Skeletal muscle satellite cell (primary cell): ENCODE data around the gene RAB3GAP1. TPM values are rescaled to one million over a fixed set of nuclear protein-coding genes. Genes with fewer than 3 reads are reported as not detected.

Source experiments
- H3K27me3 ChIP-seq: 2 replicates; pipeline ENCODE4 v1.7.0; 2013; ENCODE audit warnings: low read length; ENCODE audit not compliant: control insufficient read depth, insufficient read depth
- H3K36me3 ChIP-seq: 2 replicates; pipeline ENCODE4 v1.7.0; 2013; ENCODE audit warnings: mild to moderate bottlenecking, control low read depth, low read length; ENCODE audit not compliant: insufficient read depth
- H3K4me1 ChIP-seq: 2 replicates; pipeline ENCODE4 v1.7.0; 2013; ENCODE audit warnings: low read length; ENCODE audit not compliant: control insufficient read depth, insufficient read depth
- H3K4me2 ChIP-seq: 2 replicates; pipeline ENCODE4 v1.7.0; 2013; ENCODE audit warnings: mild to moderate bottlenecking, low read length
- H3K4me3 ChIP-seq: 2 replicates; pipeline ENCODE4 v1.7.0; 2013; ENCODE audit warnings: low read length
- H3K9ac ChIP-seq: 2 replicates; pipeline ENCODE4 v1.7.0; 2013; ENCODE audit warnings: mild to moderate bottlenecking, low read depth, low read length, moderate library complexity
- H3K9me3 ChIP-seq: replicated peaks from 2 replicates; pipeline ENCODE4 v1.7.0; 2013; ENCODE audit warnings: mild to moderate bottlenecking, control low read depth, low read length
- small RNA-seq: library from RNA; depleted of rRNA; stranded (forward); fragments of <200 nt; gene quantifications from one replicate; pipeline ENCODE3, GENCODE V24; 2012

Gene RAB3GAP1

DNA sequence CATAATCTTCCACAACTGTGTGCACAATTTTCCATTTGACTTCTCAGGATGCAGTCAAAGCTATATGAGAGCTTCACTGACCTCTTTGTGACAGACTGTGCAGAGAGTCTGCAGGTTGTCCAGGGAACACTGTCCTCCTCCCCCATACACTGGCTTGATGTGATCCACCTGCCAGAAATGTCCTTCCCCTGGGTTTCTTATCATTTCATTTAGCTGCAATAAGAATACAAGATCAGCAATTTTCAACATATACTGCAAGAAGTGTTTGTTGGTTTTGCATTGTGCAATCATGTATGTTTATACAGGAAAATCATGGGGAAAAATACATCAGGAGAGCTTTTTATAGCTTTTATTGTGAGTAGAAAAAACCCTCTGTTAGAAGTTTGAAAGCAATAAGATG lies 150.7 kb downstream of the RAB3GAP1 start:
- no peaks in the 10 kb centered on the region for H3K27me3 ChIP-seq
- H3K9ac ChIP-seq = no peak overlapping the region

DNA sequence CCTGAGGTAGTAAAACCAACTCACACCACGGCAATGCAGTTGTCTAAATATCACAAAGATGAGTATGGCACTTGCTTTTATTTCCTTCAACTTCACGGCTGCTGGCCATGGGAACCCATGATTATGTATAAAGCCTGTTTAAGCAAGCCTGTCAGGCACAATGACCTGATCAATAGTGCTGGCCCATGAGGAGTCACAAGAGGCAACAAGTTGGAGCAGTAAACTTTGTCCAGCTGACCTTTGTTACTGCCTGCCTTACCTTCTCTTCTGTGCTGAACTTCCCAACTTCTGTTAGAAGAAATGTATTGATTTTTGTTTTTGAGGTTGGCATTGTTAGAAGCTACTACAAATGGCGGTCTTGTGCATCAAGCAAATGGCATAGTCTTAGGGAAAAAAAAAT lies 151.9 kb downstream of the RAB3GAP1 start:
- Histone ChIP-seq H3K27me3 (no peaks in the 10 kb centered on the region), H3K4me3 (no peak overlapping the region), H3K4me2 (no peak overlapping the region), H3K9me3 (no peaks in the 10 kb centered on the region), H3K36me3 (no peaks in the 10 kb centered on the region), H3K9ac (no peak overlapping the region), H3K4me1 (no peaks in the 10 kb centered on the region)

More for the DNA sequence above, 150.7 kb downstream of the RAB3GAP1 start:
- Histone ChIP-seq H3K4me1 (no peaks in the 10 kb centered on the region), H3K36me3 (no peaks in the 10 kb centered on the region), H3K4me2 (no peak overlapping the region), H3K4me3 (no peak overlapping the region), H3K9me3 (no peaks in the 10 kb centered on the region)

DNA sequence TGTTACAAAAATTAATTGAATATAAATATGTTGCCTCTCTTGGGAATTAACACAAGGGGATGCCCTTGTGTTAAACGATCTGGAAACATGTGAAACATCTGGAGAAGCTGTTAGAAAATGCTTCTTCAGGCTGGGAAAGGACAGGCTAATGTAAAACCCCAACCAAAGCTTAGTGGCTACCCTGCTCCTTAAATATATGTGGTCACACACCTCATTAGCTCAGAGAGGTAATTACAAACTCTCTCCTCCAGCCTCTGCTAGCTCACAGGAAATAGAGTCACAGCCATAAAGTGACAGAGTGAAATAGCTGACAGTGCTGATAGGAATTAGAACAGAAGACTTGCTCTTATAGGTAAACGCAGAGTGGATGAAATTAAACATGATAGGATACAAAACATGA lies 155.9 kb downstream of the RAB3GAP1 start:
- Histone ChIP-seq H3K4me3 (no peak overlapping the region), H3K4me2 (no peak overlapping the region)

DNA sequence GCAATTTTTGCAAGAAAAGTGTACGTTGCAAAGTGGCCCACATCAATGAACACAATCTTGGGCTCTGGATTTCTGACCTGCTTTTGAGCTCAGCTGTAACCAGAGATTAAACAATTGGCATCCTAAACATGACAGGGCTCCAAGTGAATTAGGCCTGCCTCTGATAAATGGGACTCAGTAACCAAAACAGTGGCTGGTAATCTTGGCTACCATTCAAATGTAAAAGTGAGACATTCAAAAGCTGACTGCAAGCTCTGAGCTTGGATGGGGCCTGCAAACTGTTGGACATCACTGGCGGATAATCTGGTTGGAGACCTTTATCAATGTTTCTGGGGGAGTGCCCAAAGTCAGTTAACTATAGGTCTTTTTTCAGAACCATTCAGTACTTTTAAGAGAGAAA lies 160.7 kb downstream of the RAB3GAP1 start:
- no peak overlapping the region for H3K9ac ChIP-seq
- H3K9me3 ChIP-seq = no peaks in the 10 kb centered on the region
- H3K27me3 ChIP-seq = no peaks in the 10 kb centered on the region
- no peaks in the 10 kb centered on the region for H3K4me1 ChIP-seq
- H3K36me3 ChIP-seq = no peaks in the 10 kb centered on the region
- H3K4me3 ChIP-seq = no peak overlapping the region
- no peak overlapping the region for H3K4me2 ChIP-seq

More for the DNA sequence above, 155.9 kb downstream of the RAB3GAP1 start:
- Histone ChIP-seq H3K4me1 (no peaks in the 10 kb centered on the region), H3K36me3 (no peaks in the 10 kb centered on the region), H3K9me3 (no peaks in the 10 kb centered on the region), H3K9ac (no peak overlapping the region), H3K27me3 (no peaks in the 10 kb centered on the region)

DNA sequence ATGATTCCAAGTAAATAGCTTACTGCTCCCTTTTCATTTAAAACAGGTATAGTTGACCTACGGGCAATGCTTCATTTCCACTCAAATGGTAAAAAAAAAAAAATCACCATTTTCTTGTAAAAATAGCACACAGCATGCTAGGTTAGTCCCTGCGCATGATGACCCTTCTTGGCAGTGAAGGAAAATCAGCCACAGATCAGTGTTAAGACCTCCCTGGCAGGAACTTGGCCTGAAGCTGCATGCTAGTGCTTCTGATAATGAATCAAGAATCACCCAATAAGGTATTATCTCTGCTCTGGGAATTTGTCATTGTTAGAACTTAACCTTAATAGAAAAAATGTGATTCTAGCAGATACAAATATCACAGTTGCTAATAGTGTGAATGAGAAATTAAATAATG lies 166.3 kb downstream of the RAB3GAP1 start:
- Histone ChIP-seq H3K4me3 (no peak overlapping the region), H3K4me2 (no peak overlapping the region), H3K9me3 (no peaks in the 10 kb centered on the region), H3K9ac (no peak overlapping the region), H3K36me3 (no peaks in the 10 kb centered on the region), H3K4me1 (no peaks in the 10 kb centered on the region), H3K27me3 (no peaks in the 10 kb centered on the region)

DNA sequence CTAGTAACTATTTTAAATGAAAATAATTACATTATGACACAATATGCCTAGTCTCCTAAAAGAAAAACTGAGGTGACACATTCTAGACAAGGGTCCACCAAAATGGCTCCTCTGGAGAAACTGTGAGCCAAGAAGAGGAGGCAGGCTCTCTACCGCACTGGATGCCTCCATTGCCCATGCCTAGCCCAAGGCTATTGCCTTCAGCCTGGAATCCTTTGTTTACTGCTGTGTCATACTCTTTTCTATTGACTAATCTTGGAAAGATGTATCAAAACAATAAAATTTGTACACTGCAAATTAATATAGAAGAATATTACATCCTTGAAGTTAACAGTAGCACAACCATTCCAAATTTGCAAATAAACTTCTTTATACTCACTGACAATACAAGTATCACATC lies 167.1 kb downstream of the RAB3GAP1 start:
- no peaks in the 10 kb centered on the region for H3K36me3 ChIP-seq
- H3K9me3 ChIP-seq = no peaks in the 10 kb centered on the region
- H3K9ac ChIP-seq = no peak overlapping the region
- no peak overlapping the region for H3K4me2 ChIP-seq
- H3K4me3 ChIP-seq = no peak overlapping the region
- no peaks in the 10 kb centered on the region for H3K27me3 ChIP-seq
- no peaks in the 10 kb centered on the region for H3K4me1 ChIP-seq

Small RNAs within 50 kb of the gene (small RNA-seq; reads per million reads assigned to genes)
- gene SNORA40B = not detected
